NCI-H345 (cell line): ENCODE data around the gene TP53I13.
A peak's percentile ranks its signal among the peaks of the same experiment; 100 is the strongest.

Experiments used
- DNase-seq: peaks from one replicate; lab custom pipeline; 2025; lab: John Stamatoyannopoulos, UW

Gene TP53I13

DNA sequence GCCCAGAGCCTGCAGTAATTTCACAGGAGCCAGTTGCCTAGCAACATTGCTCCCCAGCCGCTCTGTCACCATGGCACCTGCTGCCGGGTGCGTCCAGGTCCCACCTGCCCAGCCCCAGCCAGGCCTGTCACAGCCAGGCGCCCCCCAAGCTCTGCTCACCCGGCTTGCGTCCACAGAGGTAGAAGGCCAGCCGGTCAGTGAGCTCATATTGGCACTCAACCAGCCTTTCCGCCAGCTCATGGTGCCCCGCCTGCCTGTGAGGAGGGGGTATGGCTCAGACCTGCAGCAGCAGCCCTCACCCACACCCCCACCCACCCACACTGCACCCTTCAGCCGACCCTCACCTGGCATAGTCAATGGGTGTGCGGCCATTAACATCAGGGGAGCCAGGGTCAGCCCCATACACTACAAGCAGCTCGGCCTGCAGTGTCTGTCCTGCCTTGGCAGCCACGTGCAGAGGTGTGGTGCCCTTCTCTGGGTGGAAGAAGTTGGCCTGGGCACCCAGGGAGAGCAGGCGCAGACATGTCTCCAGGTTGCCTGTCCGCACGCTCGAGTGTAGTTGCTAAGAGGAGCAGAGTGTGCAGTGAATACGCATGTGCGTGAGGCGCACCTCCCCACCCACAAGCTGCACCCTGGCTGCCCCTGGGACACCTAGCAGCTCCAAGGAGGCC lies 13.2 kb downstream of the TP53I13 start:
- no peak for DNase-seq

DNA sequence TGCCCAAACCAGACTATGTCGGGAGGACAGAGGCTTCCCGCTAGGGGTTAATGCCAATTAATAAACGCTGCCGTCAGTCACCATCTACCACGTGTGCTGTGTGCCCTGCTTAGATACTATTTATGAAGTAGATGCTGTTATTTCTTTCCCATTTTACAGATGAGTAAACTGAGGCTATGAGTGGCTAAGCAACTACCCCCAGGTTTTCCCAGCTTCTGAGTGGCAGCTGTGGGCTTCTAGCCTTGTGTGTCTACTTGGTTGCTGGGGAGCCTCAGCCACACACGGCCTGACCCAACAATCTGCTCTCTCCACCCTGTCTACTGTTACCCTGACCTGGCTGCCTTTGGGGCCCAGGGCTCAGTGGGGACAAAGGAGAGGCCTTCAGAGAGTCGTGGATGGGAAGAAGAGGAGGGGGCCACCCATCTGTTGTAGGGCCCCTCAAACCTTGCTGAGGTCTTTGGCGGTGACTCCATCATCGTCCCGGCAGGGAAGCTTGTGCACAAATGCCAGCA lies 13.8 kb downstream of the TP53I13 start:
- no peak for DNase-seq

DNA sequence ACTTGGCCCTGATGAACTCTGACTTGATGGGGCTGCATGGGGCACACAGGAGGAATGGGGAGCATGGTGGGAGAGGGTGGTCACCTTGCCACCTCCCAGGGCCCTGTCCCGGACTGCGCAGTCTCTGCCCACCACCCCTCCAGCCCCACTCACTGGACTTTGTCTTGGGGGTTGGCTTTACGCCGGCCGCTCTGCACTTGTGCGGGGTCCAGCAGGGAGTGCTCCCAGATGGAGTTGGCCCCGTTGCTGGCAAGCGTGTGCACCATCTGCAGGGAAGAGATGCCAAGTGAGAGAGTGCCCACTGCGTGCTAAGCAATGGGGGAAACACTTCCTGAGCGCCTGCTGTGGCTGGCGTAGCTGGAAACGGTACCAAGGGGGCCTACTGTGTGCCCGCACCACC lies 14.3 kb downstream of the TP53I13 start:
- DNase-seq = no peak

DNA sequence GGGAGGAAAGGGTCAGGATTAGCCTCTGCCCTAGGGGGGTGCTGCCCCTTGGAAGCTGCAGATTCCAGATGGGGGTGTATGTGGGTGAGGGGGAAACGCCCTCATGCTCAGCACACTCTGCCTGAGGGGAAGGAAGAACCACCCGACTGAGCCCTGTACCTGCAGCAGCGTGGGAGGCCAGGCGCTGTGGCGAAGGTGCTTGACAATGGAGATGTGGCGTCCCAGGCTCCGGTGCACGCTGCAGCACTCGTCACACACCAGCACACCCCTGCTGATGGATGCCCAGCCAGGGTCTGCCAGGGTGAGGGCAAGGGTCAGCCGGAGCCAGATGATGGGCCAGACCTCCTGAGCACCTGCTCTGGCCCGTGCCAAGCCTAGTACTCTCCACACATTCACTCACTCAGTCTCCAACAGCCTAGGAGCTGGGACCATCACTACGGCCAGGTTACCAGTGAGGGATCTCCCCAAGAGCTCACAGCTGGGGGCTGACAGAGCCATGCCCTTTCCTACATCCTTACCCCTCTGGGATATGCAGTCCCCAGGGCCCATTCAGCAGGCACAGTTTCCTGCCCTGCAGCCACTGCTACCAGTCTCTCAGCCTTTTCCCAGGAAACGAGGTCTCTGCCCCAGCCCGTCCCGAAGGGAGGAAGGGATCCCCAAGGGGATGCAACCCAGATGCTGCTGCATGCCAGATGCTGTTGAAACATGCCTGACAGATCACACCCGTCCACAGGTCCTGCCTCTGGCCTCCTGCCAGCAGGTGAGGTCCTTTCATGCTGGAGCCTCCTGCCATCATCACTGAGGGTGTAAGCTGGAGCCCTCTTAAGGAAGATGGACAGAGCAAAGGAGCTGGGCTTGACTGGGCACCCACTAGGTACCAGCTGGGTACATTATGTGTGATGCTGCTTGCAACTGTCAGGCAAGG lies 15.1 kb downstream of the TP53I13 start:
- DNase-seq = no peak

DNA sequence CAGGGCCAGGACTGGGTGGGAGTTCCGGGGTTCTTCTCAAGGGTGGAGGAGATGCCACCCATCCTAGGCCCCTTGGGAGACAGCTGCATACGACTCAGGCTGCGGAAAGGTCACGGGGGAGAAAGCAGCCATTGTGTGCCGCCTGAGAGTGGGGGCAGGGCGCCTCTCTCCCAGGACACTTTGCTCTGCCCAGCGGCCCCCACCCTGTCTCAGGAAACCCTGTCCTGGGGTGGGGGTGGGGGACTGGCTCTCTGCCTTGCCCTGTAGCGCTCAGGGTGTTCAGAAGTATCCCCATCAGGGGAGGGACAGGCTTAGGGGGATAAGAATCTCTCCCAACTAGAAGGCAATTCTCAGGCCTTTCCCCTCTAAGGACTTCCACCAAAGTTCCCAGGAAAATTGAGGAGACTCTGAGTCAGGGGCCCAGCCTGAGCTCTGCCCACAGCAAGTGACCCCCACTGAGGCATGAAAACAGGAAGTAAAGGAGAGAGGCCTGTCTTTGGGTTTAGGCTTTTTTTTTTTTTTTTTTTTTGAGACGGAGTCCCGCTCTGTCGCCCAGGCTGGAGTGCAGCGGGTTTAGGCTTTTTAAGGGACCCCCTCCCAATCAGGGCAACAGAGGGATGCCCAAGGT lies 16.1 kb downstream of the TP53I13 start:
- no peak for DNase-seq

DNA sequence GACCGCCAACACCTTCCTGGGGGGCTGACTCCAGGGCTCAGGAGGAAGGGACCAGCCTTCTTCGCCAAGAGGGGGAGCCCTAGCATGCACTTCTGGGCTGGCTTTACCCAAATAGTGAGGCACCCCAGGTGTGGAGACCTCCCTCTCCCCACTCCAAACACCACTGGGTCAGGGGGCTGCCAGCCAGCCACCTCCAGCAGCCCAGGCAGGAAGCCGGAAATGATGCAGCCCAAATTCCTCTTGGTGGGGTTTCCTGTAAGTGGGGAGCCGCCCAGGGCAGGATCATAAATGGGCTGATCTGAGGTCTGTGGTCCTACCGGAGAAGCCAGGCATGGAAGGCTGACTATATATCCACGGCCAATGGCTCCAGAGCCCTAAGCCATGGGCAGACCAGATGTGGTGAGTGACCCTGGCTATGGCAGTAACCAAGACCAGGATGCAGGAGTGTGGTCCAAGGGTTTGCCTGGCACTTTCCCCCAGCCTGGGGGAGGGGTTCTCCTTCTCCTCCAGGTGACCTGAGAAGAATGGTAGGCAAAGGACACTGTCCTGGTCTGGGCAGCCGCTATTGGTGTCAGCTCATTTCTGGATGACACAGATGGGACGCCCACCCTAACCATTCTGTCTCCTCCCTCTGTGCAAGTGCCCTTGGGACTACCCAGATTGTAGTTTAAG lies 16.7 kb downstream of the TP53I13 start:
- DNase-seq = no peak

DNA sequence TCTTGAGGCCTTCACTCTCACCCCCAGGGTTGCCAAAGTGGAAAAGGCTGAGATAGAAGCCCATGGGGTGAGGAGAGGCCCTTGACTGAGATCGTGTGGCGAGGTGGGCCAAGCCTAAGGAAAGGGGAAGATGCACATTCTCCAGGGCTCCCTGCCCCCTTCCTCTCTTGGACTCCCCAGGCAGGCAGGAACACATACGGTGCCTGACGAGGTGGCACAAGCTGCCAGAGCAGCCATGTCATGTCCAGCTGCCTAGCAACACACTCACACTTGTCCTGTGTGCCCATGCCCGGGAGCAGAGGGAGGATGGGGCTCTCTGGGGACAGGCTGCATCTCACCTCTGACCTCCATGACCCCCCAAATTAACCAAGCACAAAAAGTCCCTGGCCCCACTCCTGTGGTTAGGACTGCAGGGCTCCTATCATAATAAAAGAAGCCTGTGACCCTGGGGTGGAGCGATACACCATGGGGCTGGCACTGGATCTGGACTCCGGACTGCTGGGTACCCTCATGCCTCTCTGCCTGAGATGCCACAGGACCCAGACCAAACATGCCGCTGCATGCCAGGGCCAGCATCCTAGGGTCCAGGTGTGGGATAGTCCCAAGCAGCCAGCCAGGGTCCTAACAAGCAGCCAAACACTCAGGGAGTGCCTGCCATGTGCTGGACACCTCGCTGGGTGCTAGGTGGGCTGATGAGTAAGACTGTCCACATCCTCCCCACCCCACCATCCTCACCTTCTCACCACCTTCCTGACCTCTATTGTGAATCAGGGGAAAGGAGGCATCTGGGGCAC lies 18.4 kb downstream of the TP53I13 start:
- DNase-seq = no peak

DNA sequence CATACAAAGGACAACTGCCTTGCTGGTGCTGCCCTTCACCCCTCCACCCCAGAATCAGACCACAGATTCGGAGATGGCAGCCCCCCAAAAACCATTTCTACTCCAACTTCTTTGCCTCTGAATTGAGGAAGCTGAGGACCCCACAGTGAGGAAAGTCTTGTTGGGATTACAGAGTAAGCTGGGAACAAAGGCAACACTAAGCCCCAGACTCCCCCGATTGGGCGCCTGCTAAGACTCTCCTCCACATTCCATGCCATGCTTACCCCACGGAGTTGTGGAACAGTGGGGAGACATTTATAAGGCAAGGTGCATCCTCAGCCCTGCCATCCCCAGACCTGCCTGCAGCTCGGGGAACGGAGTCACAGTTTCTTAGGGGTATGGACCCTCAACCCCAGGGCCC lies 19.1 kb downstream of the TP53I13 start:
- DNase-seq = no peak

DNA sequence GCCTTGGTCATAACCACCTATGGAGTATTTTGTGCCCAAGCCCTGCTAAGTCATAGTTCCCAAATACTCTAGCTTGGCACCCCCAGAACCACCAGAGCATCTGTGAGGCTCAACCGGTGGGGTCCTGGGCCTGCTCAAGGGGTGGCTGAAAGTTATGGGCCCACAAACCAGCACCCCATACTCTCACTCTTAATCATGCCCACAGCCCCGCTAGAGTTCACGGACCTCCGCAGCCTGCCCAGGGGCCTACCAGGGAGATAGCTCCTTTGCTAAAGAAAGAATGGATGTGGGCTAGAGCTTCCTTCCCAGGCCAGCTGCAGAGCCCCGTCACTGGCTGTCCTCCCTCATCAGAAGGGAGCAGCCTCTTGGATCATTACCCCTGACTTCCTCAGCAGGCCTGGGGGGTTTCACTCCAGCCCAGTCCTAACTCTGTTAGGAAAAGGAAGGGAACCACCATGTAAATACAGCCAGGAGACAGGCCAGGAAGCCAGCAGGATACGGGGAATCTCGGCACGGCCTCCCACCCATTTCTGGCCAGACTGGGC lies 19.6 kb downstream of the TP53I13 start:
- no peak for DNase-seq

DNA sequence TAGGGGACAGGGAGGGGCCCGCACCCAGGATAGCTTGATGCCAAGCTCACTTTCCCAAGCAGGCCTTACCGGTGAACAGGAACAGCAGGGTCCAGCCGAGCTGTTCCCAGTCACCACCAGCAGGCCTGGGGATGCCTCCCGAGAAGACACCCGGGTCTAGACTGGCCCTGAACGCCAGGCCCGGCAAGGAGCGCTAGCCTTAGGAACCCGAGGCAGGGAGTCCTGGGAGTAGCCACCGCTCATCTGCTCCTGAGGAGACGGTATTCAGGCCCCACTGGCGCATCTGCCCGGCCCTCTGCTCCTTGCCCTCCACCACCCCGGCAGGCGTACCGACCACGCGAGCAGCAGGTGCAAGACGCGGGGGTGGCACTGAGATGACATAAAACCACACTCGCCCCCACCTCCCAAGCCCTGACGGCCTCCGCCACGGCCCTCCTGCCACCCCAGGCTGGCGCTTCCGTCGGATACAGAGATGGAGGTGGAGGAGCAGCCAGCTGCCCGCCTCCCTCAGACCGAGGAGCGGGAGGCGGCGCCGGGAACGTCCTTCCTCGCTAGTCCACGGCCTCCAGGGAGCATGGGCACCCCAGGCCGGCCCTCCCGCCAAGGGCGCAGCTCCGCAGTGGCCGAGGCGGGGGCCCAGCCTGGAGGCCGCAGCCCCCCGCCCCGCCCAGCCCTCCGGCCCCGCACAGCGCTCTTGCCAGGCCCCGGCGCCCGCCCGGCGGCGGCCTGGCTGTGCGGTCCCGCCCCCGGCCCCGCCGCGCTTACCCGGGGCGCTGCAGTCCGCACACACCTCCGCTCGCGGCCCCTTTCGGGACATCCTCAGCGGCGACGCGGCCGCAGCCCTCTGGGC lies 20.3 kb downstream of the TP53I13 start:
- DNase-seq = peak; percentile 54

DNA sequence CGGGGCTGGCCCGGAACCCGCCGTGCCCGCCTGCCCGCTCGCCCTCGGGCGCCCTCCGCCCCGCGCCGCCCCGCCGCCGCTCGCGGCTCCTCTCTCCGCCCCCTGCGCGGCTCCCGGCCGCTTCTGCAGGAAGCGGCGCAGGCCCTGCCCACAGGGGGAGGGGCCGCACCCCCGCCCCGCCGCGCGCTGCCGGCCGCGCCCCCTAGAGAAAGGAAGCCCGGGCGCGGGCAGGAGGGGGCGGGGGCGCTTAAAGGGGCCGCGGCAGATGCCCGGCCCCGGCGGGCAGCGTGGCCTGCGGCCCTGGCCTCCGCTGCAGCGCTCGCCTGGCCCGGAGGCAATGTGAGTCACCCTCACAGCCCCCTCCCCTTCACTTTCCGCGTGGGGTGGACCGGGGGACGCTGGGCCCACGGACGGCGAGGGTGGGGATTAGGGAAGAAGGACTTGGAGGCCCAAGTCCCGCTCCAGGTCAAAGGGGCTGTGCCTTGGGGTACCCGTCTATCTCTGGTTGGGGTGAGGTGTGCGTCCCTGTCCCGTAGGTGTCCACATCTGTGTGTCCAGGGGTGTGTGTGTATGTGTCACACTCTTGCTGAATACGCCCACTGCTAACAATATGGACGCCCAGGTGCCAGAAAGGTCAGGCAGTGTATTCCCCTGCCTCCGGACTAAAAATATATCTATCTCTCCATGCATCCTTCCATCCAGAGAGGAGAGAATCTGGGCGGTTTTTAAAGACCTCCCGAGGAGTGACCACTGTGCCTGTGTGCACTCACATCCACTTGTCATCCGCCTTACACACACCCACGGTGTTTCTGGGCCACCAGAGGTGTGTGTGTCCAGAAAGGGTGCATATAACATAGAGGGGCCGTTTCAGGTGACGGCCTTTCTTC lies 21.3 kb downstream of the TP53I13 start, which contains the start of gene GIT1:
TSS of gene GIT1 (minus strand) at position 125 of the 887 bp plus-strand sequence. CDS start 270 bp downstream, outside the sequence.
- peak; percentile 93 for DNase-seq

DNA sequence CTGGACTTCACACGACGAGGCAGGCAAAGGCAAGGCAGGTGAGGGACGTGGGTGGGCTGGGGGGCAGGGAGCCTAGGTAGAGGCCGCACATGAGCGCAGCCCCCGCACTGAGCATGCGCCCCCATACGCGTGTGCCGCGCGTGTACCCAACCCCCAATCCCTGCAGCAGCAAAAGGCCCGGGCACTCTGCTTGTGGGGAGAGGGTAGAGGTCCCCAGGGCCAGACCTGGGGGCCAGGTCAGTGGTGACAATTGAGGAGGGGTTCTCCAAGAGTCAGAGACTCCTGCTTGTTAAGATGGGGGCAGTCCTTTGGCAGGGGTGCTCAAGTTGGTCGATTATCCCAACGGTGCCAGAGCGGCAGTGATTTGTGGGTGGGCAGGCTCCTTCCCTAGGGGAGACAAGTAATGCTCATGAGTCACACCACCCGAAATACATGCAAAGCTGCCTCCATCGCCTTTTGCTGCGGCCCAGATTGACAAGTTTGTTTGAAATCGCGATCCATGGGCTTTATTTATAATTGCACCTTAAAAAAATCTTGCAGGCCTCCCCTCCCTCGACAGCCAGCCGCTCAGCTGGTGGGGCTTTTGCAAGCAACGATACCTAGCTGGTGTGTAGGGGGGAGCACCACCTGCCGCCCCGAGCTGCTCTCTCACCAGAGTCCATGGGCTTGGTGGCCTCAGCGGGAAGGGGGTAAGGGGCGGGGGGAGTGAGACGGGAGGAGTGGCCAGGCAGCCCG lies 22.1 kb downstream of the TP53I13 start:
- peak; percentile 65 for DNase-seq

DNA sequence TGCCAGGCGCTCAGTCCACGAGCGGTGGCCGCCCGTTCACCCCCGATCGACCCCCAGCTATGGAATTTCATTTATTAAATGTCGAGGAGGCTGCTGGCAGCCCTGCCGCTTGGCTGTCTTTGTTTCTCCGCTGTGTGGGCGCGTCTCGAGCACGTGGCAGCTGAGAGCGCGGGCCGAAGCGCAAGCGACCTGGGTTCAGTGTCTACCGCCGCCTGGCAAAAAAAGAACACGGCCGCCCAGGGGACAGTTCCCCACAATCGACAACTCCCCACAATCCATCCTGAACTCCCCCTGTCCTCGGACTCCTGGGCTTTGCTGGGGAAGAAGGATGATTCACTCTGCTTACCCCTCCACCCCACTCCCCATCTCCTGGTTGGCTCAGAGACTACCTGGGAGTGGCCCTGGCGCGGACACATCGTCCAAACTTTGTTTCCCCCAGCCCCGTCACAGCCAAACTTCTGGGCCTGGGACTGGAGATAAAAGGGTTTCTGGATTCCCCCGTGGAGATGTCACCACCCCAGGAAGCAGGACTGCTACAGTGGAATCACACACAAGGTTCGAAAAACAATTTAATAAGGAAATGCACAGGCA lies 22.7 kb downstream of the TP53I13 start:
- DNase-seq = peak; percentile 79

DNA sequence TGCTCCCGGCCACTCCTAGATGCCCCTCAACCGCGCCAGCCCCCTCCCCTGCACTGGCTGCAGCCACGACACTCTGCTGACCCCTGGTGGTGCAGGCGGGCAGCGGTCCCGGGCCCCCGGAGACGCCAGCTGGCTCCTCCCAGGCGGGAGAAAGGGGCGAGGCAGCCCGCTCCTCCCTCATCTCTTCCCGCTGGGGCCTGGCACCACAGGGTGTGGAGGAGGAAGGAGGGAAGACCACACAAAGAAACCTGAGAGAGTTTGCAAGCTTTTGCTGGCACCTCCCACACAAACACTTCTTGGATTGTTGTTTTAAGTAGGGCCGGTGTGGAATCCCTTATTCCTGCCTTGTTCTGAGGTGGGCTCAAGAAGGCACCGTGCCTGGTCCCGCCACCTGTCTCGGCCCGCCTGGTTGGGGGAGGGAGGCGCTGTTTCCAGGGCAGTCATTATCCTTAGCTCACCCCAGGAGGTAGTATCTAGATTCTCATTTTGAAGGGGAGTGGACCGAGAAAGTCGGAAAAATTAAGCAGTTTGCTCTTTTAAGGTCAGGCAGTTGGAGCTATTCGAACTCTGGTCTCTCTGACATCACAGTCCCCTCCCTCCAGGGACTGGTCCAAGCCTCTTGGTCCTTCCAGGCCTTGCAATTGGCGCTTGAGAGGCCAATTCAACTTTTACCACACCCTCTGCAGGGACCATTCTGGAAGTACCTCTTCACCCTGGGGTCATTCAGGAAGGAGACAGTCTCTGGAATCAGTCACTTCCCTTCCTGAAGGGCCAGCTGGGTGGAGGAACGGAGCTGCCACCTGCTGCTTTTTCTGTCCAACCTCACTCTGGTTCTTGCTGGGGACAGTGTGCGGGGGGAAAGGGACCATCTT lies 23.5 kb downstream of the TP53I13 start:
- DNase-seq = peak; percentile 92

DNA sequence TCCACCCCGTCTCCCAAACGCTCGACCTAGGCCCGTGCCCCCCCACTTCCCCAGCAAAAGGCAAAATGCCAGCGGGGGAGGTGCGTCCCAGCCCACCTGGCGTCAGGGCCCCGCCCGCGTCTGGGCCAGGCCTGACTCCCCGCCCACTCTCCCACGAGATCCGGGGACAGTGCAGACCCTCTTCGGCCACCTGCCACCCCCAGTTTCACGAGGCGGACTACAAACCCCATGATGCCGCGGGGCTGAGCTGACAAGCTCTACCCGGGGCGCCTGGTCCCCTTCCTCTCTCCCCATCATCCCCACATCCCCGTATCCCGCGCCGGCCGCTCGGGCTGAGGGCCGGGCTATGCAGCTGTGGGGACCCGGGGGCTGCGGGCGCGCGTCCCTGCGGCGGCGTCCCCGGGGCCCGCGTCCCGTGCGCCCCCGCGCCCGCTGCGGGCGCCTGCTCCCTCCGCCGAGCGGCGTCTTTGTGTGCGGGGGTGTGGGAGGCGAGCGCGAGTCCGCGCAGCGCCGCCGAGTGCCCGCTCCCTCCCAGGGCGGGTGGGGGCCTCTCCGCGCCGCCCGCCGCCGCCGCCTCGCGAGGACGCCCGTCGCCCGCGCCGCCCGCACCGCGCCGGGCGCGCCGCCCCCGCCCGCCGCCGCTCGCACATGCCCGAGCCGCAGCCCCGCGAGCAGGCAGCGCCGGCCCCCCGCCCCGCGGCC lies 24.5 kb downstream of the TP53I13 start, which contains the start of gene ANKRD13B:
TSS of gene ANKRD13B (plus strand) at position 283 of the 702 bp plus-strand sequence. CDS start 490 bp downstream, outside the sequence.
- peak; percentile 89 for DNase-seq
